ENCODE data around the gene XPO6.
"Not testable (repeated sequence)": the region's sequence is repeated elsewhere in the genome, so short reads cannot be mapped to it uniquely, and the experiment has no call there.

XPO6 gene

DNA sequence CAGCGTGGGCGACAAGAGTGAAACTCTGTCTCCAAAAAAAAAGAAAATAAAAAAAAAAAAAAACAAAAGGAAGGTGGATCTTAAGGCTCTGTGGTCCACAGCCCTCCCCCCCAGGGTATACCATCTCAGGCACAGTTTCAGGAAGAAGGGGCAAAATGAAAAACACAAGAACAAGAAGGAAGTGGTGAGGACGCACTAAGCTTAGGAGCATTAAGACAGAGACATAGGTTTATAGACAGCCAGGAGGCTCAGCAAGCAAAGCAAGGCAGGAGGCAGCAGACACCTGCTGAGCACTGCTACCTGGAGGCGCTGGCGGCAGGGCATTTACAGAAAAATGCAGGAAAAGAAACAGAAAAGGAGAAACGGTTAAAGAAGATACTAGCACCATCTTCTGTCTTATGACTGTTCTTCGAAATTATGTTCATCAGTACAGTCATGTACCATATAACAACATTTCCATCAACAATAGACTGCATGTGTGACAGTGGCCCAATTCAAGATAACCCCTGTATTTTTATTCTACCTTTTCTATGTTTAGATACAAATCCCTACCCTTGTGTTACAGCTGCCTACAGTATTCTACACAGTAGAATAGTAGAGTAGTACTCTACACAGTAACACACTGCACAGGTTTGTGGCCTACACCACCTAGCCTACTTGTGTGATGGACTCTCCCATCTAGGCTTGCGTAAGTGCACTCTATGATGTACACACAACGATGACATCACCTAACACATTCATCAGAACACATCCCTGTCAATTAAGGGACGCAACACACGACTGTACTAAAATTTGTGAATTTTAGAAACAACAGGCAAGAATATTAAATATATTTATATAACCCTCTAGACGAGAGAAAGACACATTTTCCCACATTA, 62.5 kb downstream of the XPO6 start:
- no peak for DNase-seq

DNA sequence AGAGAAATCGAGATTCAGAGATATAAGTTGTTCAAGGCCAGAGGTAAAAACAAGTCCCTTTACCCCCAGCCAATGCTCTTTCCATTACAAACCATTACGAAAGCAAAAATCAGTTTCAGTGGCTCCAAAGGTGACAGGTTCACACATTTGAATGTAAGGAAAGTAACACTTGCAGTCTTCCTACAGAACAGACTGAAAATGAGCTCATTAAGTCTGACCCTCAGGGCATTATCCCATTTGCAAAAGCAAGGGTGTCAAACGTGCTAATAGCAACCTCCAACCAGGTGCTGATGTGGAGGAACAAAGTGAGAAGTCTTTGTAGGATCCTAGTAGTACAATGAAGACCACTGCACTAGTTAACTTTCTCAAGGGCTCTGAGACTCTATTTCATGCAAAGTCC, 65.2 kb downstream of the XPO6 start:
- DNase-seq: no peak

DNA sequence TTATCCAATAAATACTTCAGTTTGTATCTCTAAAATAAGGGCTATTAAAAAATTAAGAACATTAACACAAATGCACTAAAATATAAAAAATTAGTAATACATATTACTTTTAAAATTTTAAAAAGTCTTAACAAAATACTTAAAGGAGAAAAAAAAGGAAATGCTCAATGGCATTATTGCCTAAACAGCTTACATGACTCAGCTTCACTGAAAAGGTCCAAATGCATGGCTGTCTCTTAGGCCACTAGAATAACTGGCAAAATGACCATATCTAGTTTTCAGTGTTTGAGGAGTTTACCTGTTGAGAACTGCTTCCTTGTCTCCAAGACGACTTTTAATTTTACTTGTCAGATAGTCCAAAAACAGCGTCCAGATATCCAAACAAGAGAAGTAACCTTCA, 66.0 kb downstream of the XPO6 start:
- DNase-seq: no peak

DNA sequence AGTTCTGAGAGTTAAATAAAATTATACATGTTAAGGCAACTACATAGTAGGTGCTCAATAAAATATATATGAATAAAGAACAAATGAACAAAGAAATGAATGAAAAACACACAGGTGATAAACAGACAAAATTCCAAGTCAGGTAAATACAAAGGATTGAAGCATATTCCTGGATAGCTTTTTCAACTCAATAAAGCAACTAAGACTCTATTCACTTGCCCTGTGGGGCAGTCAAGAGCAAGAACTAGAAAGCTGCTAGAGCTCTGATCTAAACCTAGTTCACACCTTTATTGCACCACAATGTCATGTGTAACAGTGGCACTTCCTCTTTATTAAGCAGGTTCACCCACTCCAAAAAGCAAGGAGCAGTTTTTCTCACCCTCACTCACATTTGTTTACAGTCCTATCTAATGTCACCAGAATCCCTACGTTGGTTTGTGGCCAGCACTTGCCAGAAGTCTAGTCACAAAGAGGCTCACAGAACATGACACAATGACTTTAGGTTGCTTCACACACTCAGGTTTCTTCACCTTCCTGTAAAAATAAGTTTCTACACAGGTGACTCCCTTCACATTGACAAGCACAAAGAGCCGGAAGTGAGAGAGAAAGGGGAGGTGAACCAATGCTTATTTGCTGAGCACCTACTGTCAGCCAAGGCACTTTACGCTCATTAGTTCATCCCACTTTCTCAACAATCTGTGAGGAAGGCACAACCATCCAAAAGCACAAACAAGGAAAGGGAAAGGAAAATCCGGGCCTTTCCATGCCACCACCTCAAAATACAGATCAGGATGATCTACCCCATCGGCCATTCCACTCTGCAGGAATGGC, 70.8 kb downstream of the XPO6 start:
- no peak for DNase-seq

GRCh38 chr16:28139530-28139929, 72.2 kb downstream of the XPO6 start:
- DNase-seq: no peak

- no peak for DNase-seq
Measured at GRCh38 chr16:28136751-28137434, 74.9 kb downstream of the XPO6 start.

- no peak for DNase-seq
Measured at GRCh38 chr16:28133666-28134065, 78.1 kb downstream of the XPO6 start.

GRCh38 chr16:28131743-28132393, 79.9 kb downstream of the XPO6 start:
- DNase-seq: no peak

DNA sequence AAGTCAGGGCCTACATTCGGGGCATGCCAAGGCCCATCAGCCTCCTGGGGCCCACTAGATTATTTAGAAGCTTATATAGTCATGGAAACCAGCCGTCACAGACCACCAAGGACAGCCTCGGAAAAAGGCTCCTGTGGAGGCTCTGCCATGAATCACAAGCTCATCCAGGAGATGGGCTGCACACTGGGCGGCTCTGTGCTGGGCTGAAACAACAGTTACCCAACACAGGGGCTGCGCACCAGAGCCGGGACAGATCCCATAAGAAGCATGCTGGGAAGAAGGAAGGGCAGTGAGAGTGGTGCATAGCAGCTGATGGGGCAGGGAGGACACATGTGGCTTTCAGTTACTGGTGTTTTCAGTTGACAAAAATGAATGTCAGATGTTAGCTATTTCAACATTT, 80.6 kb downstream of the XPO6 start:
- DNase-seq: no peak

GRCh38 chr16:28130099-28131088, 81.4 kb downstream of the XPO6 start:
- no peak for DNase-seq

- DNase-seq: no peak
Measured at GRCh38 chr16:28126684-28127620, 84.8 kb downstream of the XPO6 start.

- no peak for DNase-seq
Measured at GRCh38 chr16:28125592-28125991, 86.2 kb downstream of the XPO6 start.

DNA sequence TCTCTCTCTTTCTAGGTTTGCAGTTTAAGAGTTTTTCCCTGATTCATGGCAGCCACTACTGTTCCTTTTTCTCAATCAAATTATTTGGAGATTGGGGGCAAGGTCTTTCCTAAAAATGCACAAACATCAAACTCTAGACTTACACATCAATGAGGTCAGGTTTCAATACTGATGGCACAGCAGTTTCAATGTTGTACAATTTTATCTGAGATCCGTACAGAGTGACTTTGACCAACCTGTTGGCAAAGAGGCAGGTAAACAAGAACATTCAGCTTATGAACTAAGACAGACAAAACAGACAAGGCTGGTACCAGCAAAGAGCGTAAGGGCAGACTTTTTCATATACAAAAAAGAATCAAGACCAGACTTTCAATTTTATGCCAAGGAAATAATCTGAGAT, 90.2 kb downstream of the XPO6 start:
- no peak for DNase-seq

GRCh38 chr16:28120754-28121153, 91.0 kb downstream of the XPO6 start:
- DNase-seq: no peak

- no peak for DNase-seq
Measured at GRCh38 chr16:28118637-28119036, 93.1 kb downstream of the XPO6 start.

DNA sequence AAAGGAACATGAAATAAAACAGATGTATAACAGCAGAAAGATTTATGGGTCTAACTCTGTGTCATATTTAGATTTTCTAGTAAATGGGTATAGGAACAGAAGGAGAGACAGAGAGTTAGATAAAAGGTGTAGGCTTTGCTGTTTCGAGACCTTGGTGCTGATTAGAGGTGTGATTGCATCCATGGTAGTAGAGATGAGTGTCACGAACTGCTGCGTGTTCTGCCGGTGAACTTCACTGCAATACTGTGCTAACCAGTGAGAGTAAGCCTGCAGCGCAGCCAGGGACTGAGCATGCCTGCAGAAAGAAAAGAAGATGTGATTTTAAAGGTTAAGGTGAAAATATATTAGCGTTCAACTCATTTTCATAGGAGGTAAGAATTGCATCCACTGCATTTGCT, 94.6 kb downstream of the XPO6 start:
- no peak for DNase-seq

DNA sequence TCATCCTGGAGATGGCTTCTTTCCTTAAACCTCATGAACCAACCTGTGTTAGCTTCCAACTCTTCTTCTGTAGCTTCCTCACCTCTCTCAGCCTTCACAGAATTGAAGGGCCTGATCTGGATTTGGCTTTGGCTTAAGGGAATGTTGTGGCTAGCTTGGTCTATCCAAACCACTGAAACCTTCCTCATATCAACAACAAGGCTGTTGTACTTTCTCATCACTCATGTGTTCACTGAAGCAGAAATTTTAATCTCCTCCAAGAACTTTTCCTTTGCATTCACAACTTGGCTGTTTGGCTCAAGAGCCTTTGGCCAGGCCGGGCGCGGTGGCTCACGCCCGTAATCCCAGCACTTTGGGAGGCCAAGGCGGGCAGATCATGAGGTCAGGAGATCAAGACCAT, 95.9 kb downstream of the XPO6 start:
- not testable (repeated sequence) for DNase-seq

DNA sequence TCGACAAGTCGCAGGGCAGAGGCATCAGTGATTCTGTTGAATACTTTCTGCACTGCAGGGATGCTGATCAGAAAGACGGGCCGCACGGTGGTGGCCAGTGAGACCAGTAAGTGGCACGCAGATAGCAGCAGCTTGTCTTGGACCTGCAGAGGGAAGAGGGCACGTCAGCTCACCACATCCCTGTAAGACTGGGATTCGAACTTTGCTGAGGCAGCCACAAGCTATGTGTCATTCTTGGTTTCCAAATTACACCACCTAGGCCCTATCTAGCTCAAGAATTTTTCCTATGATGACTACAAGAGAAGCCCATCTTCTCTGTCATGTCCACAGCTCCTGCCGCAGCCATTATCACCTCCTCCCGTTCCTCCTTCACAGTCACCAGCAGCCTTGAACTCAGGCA, 98.9 kb downstream of the XPO6 start:
- no peak for DNase-seq

- DNase-seq: no peak
Measured at GRCh38 chr16:28110977-28111376, 100.8 kb downstream of the XPO6 start.

DNA sequence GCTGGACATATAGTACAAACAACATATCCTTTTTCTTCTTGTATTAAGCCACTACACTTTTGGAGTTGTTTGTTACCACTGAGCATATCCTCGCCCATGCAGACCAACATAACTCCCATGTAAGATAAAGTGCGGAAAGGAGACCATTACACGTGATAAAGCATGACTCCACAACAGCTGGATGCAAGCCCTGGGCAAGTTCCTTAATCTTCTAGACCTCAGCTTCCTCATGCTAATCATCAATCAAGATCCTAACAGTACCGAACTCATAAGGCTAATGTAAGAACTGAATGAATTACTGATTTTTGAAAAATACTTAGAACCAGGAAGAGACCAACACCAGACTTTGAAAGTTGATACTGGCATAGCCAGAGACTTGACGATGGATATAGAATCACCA, 101.3 kb downstream of the XPO6 start:
- DNase-seq: no peak

GRCh38 chr16:28110074-28110473, 101.7 kb downstream of the XPO6 start:
- no peak for DNase-seq

Data from SW 1271 (cell line).